CD4-positive, alpha-beta memory T cell (primary cell): ENCODE data around the gene TNFSF13. TPM values are rescaled to one million over a fixed set of nuclear protein-coding genes. Genes with fewer than 3 reads are reported as not detected.
"Not testable (repeated sequence)": the region's sequence is repeated elsewhere in the genome, so short reads cannot be mapped to it uniquely, and the experiment has no call there.

Experiments
- CTCF ChIA-PET: fragments of 350-600 bp; sonication (Branson Sonifier 250); formaldehyde crosslinking; loops from one replicate; lab custom pipeline; 2021; ENCODE audit warnings: inconsistent platforms; ENCODE audit not compliant: partially characterized antibody; lab: Charles Lee
- POLR2A ChIA-PET: fragments of 350-600 bp; sonication (Branson Sonifier 250); formaldehyde crosslinking; loops from one replicate; lab custom pipeline; 2021; ENCODE audit not compliant: partially characterized antibody; lab: Charles Lee
- DNase-seq, 5 donors: peaks; one replicate each; pipeline versions ENCODE4 v3.0.0 to v3.0.0-alpha.2; 2020 to 2022; ENCODE audit warnings: mixed read lengths in 1 of 5
- H3K27ac ChIP-seq: one replicate; pipeline ENCODE4 v1.7.0; 2013; ENCODE audit warnings: low read depth, low read length
- H3K27me3 ChIP-seq: 2 replicates; pipeline ENCODE4 v1.7.0; 2013; ENCODE audit warnings: mild to moderate bottlenecking, low read length, moderate library complexity; ENCODE audit not compliant: insufficient read depth
- H3K36me3 ChIP-seq: 2 replicates; pipeline ENCODE4 v1.7.0; 2013; ENCODE audit warnings: mild to moderate bottlenecking, low read length, moderate library complexity; ENCODE audit not compliant: insufficient read depth
- H3K4me1 ChIP-seq: 2 replicates; pipeline ENCODE4 v1.7.0; 2013; ENCODE audit warnings: mild to moderate bottlenecking, low read length, moderate library complexity; ENCODE audit not compliant: insufficient read depth
- H3K4me3 ChIP-seq, 2 donors: one replicate each; pipeline ENCODE4 v1.7.0; 2013; ENCODE audit warnings: low read length in 2 of 2, mild to moderate bottlenecking in 1 of 2
- H3K9me3 ChIP-seq, 2 donors: one replicate each; pipeline ENCODE4 v1.7.0; 2013; ENCODE audit warnings: low read length in 2 of 2, control low read depth in 1 of 2; ENCODE audit not compliant: control insufficient read depth in 1 of 2
- H3K27ac Mint-ChIP-seq, 7 donors: one replicate each; pipeline ENCODE4 v1.8.0; 2020 to 2021; ENCODE audit warnings: mixed read lengths in 7 of 7, mild to moderate bottlenecking in 6 of 7, inconsistent platforms in 3 of 7, moderate library complexity in 3 of 7
- H3K27me3 Mint-ChIP-seq, 2 donors: one replicate each; pipeline ENCODE4 v1.8.0; 2020 to 2021; ENCODE audit warnings: mixed read lengths in 2 of 2
- H3K36me3 Mint-ChIP-seq, 2 donors: one replicate each; pipeline ENCODE4 v1.8.0; 2020 to 2021; ENCODE audit warnings: mixed read lengths in 2 of 2, inconsistent platforms in 1 of 2, mild to moderate bottlenecking in 1 of 2
- H3K4me1 Mint-ChIP-seq, 4 donors: one replicate each; pipeline ENCODE4 v1.8.0; 2020 to 2021; ENCODE audit warnings: mixed read lengths in 4 of 4, mild to moderate bottlenecking in 1 of 4
- H3K4me3 Mint-ChIP-seq, 8 donors: one replicate each; pipeline ENCODE4 v1.8.0; 2020 to 2021; ENCODE audit warnings: mixed read lengths in 8 of 8, mild to moderate bottlenecking in 7 of 8, moderate library complexity in 6 of 8, inconsistent platforms in 3 of 8
- H3K9me3 Mint-ChIP-seq, 8 donors: one replicate each; pipeline ENCODE4 v1.8.0; 2020 to 2021; ENCODE audit warnings: mixed read lengths in 8 of 8, mild to moderate bottlenecking in 5 of 8, inconsistent platforms in 3 of 8, moderate library complexity in 1 of 8
- intact Hi-C: fragments of 100-400 bp; cut with micrococcal nuclease; formaldehyde crosslinking; loops from one replicate; pipeline ENCODE4 v1.15.1; 2023
- polyA plus RNA-seq, 2 donors: library from polyadenylated mRNA; unstranded; fragments of 300-500 nt; fragmentation: Illumina TruSeq; gene quantifications; one replicate each; pipeline ENCODE4 v1.2.3, GENCODE V29; 2021
- total RNA-seq, 2 experiments: library from RNA; stranded (reverse); gene quantifications; one replicate each; pipeline ENCODE4 v1.2.3, GENCODE V29; 2021

The TNFSF13 gene
- total and polyA plus RNA-seq, 4 experiments from 2014 or later = 0.68 to 3.8 (median 2.9) TPM; not detected in 1

DNA sequence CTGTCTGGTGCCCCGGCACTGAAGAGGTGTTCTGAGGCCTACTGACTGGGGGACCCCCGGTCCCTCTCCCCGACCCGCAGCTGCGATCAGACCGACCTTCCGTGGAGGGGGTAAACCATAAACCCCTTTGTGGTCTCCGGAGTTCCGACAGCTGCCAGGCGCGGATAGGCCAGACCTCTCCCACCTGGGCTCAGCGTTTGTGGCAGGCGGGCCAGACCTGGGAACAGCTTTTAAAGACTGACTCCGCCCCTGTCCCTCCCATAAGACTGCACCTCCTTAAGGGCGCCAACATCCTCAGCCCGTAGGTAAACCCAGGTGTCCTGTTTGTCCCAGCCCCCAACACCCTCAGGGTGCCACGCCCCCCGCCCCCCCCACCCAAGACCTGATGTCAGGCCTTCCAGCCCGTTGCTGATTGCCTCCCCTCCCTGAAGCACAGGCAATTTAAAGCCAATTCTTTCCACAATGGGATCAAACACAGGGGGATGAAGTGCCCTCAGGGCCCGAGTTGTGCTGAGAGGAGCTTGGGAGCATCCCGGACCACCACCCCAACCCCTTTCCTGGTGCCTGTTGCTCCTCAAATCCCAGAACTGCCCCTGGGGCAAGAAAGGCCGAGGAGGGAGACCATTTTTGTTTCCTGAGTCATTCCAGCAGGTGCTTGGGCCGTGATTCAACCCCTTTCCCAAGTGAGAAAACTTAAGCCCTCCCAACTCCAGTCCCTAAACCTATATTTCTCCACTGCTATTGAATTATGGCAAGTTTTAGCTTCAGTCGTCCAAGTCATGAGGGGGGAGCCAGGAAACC lies 31.5 kb downstream of the TNFSF13 start, which contains the start of gene SOX15:
Gene SOX15, minus strand, starts transcription at position 204 of the 801 bp plus-strand sequence. CDS start 418 bp downstream, outside the sequence.
- Histone ChIP-seq H3K36me3 (peaks cover 50% of the 10 kb centered on the region), H3K4me1 (peaks cover 16% of the 10 kb centered on the region), H3K27me3 (no peaks in the 10 kb centered on the region), H3K9me3 (no peaks in the 10 kb centered on the region), H3K27ac (no peak within 1 kb of the TSS), H3K4me3 (no peak within 1 kb of the TSS)
- Mint-ChIP-seq H3K4me3 (no peak within 1 kb of the TSS), H3K4me1 (peaks cover 1 to 14% (median 5%) of the 10 kb centered on the region in 4 donors), H3K27ac (peak within 1 kb of the TSS in 1 of 7 donors; percentile 75), H3K27me3 (no peaks in the 10 kb centered on the region), H3K36me3 (peaks cover 29 to 54% of the 10 kb centered on the region in 2 donors), H3K9me3 (peaks cover 0 to 1% (median 0%) of the 10 kb centered on the region in 8 donors)
- intact Hi-C loops = loop anchor here (1.0 kb wide), 2 partner anchors 29 to 76 kb away; partner anchors contain the start of gene SENP3
- DNase-seq = no peak
- ChIA-PET CTCF (interaction anchor here (0.8 to 3.1 kb wide), 21 partner anchors 12 to 545 kb away, joined by 3 to 28 read pairs (median 6); partner anchors contain the start of genes ACAP1, FXR2, SENP3 and SLC16A11), POLR2A (interaction anchor here (0.6 to 9.5 kb wide), 13 partner anchors 17 to 239 kb away, joined by 3 to 220 read pairs (median 4); partner anchors contain the start of genes FXR2, POLR2A, SAT2 and TMEM102)

DNA sequence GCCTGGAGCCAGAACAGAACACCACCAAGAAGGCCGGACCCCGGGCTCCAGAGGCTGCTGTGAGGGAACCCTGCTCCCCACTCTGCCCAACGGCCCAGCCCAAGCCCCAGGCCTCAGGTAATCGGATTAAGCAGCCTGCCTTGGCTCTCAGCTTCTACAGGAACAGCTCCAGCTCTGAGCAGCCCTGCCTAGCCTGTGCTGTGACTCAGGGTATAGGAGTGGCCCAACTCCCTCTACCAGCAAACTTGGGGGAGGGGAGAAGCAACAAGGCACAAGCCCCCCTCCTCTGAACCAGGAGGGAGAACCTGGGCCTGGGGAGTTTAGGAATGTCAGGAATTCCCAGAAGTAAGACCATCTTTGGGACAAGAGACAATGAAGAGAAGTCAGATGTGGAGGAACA lies 32.2 kb downstream of the TNFSF13 start:
- H3K27ac Mint-ChIP-seq = peak overlapping the region in 1 of 7 donors; percentile 75
- H3K9me3 ChIP-seq = no peaks in the 10 kb centered on the region
- no peaks in the 10 kb centered on the region for H3K27me3 Mint-ChIP-seq
- no peak overlapping the region for H3K4me3 Mint-ChIP-seq
- ChIA-PET CTCF (interaction anchor here (0.8 to 3.1 kb wide), 5 partner anchors 16 to 154 kb away, joined by 3 to 28 read pairs (median 12); partner anchors contain the start of genes TP53 and WRAP53), POLR2A (interaction anchor here (1.0 to 9.5 kb wide), 3 partner anchors 18 to 235 kb away, joined by 4 to 220 read pairs (median 7); partner anchors contain the start of gene FXR2)
- peaks cover 57% of the 10 kb centered on the region for H3K36me3 ChIP-seq
- intact Hi-C loops = no loop called here
- H3K4me3 ChIP-seq = no peak overlapping the region
- H3K36me3 Mint-ChIP-seq = peaks cover 34 to 60% of the 10 kb centered on the region in 2 donors
- DNase-seq = no peak
- no peak overlapping the region for H3K27ac ChIP-seq
- H3K4me1 ChIP-seq = peaks cover 10% of the 10 kb centered on the region
- peaks cover 0 to 11% (median 3%) of the 10 kb centered on the region in 4 donors for H3K4me1 Mint-ChIP-seq
- no peaks in the 10 kb centered on the region for H3K27me3 ChIP-seq
- peaks cover 0 to 2% (median 0%) of the 10 kb centered on the region in 8 donors for H3K9me3 Mint-ChIP-seq

DNA sequence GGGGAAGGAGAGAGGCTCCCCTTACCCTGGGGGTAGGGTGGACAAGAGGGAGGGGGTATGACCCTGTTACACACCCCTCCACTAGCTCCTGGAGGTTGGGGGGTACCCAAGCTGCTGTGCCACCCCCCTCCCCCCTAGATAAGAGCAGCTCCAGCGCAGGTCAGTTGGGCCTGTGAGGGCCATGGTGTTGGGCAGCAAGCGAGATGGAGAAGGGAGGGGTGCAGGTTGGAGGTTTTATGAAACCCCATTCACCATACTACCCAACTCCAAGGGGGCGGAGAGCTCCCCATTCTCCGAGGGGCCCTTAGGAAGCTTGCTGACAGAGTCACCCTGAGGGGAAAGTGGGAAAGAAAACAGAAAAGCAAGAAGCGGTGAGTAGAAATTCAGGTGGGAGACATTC lies 33.0 kb downstream of the TNFSF13 start:
- intact Hi-C loops = no loop called here
- H3K36me3 Mint-ChIP-seq = peaks cover 38 to 66% of the 10 kb centered on the region in 2 donors
- Histone ChIP-seq H3K27me3 (no peaks in the 10 kb centered on the region), H3K9me3 (no peaks in the 10 kb centered on the region), H3K36me3 (peaks cover 62% of the 10 kb centered on the region), H3K4me1 (peaks cover 8% of the 10 kb centered on the region), H3K27ac (no peak overlapping the region), H3K4me3 (no peak overlapping the region)
- no peak for DNase-seq
- no peaks in the 10 kb centered on the region for H3K27me3 Mint-ChIP-seq
- ChIA-PET CTCF (interaction anchor here (0.7 kb wide), 1 partner anchor 78 kb away, joined by 3 read pairs; no protein-coding TSS in a partner anchor), POLR2A (interaction anchor here (0.9 kb wide), 1 partner anchor 16 kb away, joined by 5 read pairs; no protein-coding TSS in a partner anchor)
- H3K4me3 Mint-ChIP-seq = no peak overlapping the region
- H3K9me3 Mint-ChIP-seq = peaks cover 0 to 3% (median 0%) of the 10 kb centered on the region in 8 donors
- H3K27ac Mint-ChIP-seq = no peak overlapping the region
- H3K4me1 Mint-ChIP-seq = peaks cover 0 to 9% (median under 1%) of the 10 kb centered on the region in 4 donors

DNA sequence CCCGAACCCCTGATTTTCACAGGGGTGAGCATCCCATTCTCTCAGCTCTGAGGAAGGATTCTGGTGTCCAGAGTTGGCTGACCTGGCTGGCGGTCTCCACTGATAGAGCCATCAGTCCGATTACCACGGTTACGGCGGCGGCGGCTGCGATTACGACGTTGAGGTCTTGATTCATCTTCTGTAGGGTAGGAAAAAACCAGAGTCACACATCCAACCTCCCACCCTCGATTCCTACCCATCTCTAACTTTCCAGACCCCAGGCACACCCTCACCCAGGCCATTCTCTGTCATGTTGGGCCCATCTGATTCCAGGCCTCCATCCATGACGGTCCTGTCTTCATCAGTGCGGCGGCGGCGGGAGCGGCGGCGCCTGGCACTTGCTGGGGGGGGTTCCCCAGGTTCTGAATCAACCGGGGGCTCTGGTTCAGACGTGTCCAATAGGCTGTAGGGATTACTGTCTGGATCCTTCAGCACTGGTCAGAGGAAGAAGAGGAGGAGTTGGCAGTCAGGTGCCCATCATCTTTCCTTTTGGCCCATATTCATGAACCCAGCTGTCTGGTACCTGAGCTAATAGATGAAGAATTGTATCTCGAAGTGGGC lies 34.0 kb downstream of the TNFSF13 start:
- H3K36me3 Mint-ChIP-seq = peaks cover 43 to 64% of the 10 kb centered on the region in 2 donors
- POLR2A ChIA-PET = no interaction called here

DNA sequence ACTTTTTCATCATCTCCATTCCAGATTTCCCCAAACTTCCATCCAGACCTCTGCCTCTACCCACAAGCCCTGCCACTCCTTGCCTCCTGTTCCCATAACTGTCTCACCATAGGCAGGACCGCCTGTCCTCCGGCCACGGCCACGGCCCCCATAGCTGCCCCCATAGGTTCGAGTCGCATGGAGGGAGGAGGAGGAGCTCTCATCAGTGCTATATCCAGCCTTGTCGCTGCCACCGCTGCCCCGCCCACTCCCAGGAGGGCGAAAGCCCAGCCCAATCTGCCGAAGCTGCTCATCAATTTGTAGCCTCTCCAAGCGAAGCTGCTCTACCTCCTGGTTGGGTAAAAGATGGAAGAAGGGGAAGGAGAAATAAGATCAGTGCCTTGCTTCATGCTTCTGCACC lies 34.7 kb downstream of the TNFSF13 start:
- POLR2A ChIA-PET = interaction anchor here (0.9 to 1.0 kb wide), 2 partner anchors 8 to 13 kb away, joined by 3 to 5 read pairs; no protein-coding TSS in a partner anchor
- CTCF ChIA-PET = interaction anchor here (1.2 kb wide), 1 partner anchor 238 kb away, joined by 3 read pairs; no protein-coding TSS in a partner anchor

More for the DNA sequence above, 34.0 kb downstream of the TNFSF13 start:
- H3K27ac Mint-ChIP-seq = no peak overlapping the region
- no peak overlapping the region for H3K4me3 Mint-ChIP-seq
- no peak overlapping the region for H3K4me3 ChIP-seq
- CTCF ChIA-PET = interaction anchor here (0.7 to 1.2 kb wide), 2 partner anchors 79 to 237 kb away, joined by 3 read pairs; no protein-coding TSS in a partner anchor
- H3K9me3 Mint-ChIP-seq = peaks cover 0 to 4% (median 0%) of the 10 kb centered on the region in 8 donors
- H3K36me3 ChIP-seq = peaks cover 61% of the 10 kb centered on the region
- H3K9me3 ChIP-seq = no peaks in the 10 kb centered on the region
- no peaks in the 10 kb centered on the region for H3K27me3 Mint-ChIP-seq
- intact Hi-C loops = no loop called here
- no peak for DNase-seq
- H3K4me1 Mint-ChIP-seq = peaks cover 0 to 5% (median under 1%) of the 10 kb centered on the region in 4 donors
- H3K27ac ChIP-seq = no peak overlapping the region
- H3K27me3 ChIP-seq = no peaks in the 10 kb centered on the region
- H3K4me1 ChIP-seq = peaks cover 8% of the 10 kb centered on the region

DNA sequence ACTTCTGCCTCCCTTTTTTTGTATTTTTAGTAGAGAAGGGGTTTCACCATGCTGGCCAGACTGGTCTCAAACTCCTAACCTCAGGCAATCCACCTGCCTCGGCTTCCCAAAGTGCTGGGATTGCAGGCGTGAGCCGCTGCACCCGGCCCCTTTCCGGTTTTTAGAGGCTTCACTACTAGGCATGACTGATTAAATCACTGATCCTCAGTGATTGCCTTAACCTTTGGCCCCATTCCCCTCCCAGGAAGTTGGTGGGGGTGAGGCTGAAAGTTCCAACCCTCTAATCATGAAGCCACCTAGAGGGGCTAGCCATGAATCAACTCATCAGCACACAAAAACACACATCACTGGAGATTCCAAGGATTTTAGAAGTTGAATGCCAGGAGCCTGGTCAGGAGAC lies 39.0 kb downstream of the TNFSF13 start:
- CTCF ChIA-PET, H3K9me3 Mint-ChIP-seq, DNase-seq, H3K27me3 Mint-ChIP-seq, H3K4me1 ChIP-seq, H3K4me3 Mint-ChIP-seq, H3K4me1 Mint-ChIP-seq, H3K27ac ChIP-seq, H3K27ac Mint-ChIP-seq, intact Hi-C loops, H3K4me3 ChIP-seq, H3K27me3 ChIP-seq, H3K9me3 ChIP-seq: not testable (repeated sequence)
- H3K36me3 Mint-ChIP-seq = peaks cover 51 to 66% of the 10 kb centered on the region in 2 donors
- peaks cover 72% of the 10 kb centered on the region for H3K36me3 ChIP-seq
- POLR2A ChIA-PET = interaction anchor here (1.1 kb wide), 1 partner anchor 14 kb away, joined by 4 read pairs; no protein-coding TSS in a partner anchor

More for the DNA sequence above, 34.7 kb downstream of the TNFSF13 start:
- Mint-ChIP-seq H3K9me3 (peaks cover 0 to 4% (median 0%) of the 10 kb centered on the region in 8 donors), H3K36me3 (peaks cover 43 to 60% of the 10 kb centered on the region in 2 donors), H3K4me3 (no peak overlapping the region), H3K27ac (peak overlapping the region in 4 of 7 donors; percentile 27 to 85 (median 54)), H3K27me3 (no peaks in the 10 kb centered on the region), H3K4me1 (peaks cover 0 to 5% (median under 1%) of the 10 kb centered on the region in 4 donors)
- peaks cover 58% of the 10 kb centered on the region for H3K36me3 ChIP-seq
- no peaks in the 10 kb centered on the region for H3K27me3 ChIP-seq
- intact Hi-C loops = no loop called here
- H3K4me3 ChIP-seq = no peak overlapping the region
- no peak overlapping the region for H3K27ac ChIP-seq
- H3K4me1 ChIP-seq = peaks cover 8% of the 10 kb centered on the region
- H3K9me3 ChIP-seq = no peaks in the 10 kb centered on the region
- no peak for DNase-seq
